ENCODE data around the gene ZNF446.
"Not testable (repeated sequence)": the region's sequence is repeated elsewhere in the genome, so short reads cannot be mapped to it uniquely, and the experiment has no call there.

The ZNF446 gene

GRCh38 chr19:58500242-58500641 is 24.1 kb downstream of the ZNF446 start:
- ATAC-seq (ENCODE audit: low read depth) (no peak), DNase-seq (ENCODE audit: low spot score in 2 of 2) (no peak)
- peaks cover 16% of the 10 kb centered on the region for H3K9me3 Mint-ChIP-seq
- no peak overlapping the region for H3K4me3 Mint-ChIP-seq
- H3K4me1 Mint-ChIP-seq: peaks cover 15% of the 10 kb centered on the region
- no peaks in the 10 kb centered on the region for H3K27me3 Mint-ChIP-seq
- no peak overlapping the region for H3K27ac Mint-ChIP-seq
- peaks cover 3% of the 10 kb centered on the region for H3K36me3 Mint-ChIP-seq

- not testable (repeated sequence) for H3K36me3 Mint-ChIP-seq
Observed at GRCh38 chr19:58507602-58508223, 31.6 kb downstream of the ZNF446 start.

GRCh38 chr19:58509731-58510083 is 33.6 kb downstream of the ZNF446 start:
- Mint-ChIP-seq H3K4me1 (peaks cover 11% of the 10 kb centered on the region), H3K27me3 (no peaks in the 10 kb centered on the region), H3K36me3 (peaks cover 6% of the 10 kb centered on the region), H3K9me3 (peaks cover 2% of the 10 kb centered on the region), H3K4me3 (no peak overlapping the region), H3K27ac (no peak overlapping the region)
- DNase-seq (ENCODE audit: low spot score in 2 of 2) (no peak), ATAC-seq (ENCODE audit: low read depth) (no peak)

More at GRCh38 chr19:58507602-58508223, 31.6 kb downstream of the ZNF446 start:
- H3K27ac Mint-ChIP-seq; H3K4me1 Mint-ChIP-seq; ATAC-seq (ENCODE audit: low read depth); DNase-seq (ENCODE audit: low spot score in 2 of 2); H3K27me3 Mint-ChIP-seq; H3K9me3 Mint-ChIP-seq; H3K4me3 Mint-ChIP-seq: not testable (repeated sequence)

- H3K4me3 Mint-ChIP-seq: no peak overlapping the region
- peaks cover 12% of the 10 kb centered on the region for H3K4me1 Mint-ChIP-seq
- H3K27ac Mint-ChIP-seq: no peak overlapping the region
- no peak for DNase-seq (ENCODE audit: low spot score in 2 of 2)
- H3K9me3 Mint-ChIP-seq: peaks cover 2% of the 10 kb centered on the region
- H3K36me3 Mint-ChIP-seq: peaks cover 6% of the 10 kb centered on the region
- no peak for ATAC-seq (ENCODE audit: low read depth)
- no peaks in the 10 kb centered on the region for H3K27me3 Mint-ChIP-seq
Observed at GRCh38 chr19:58510084-58510862, 34.1 kb downstream of the ZNF446 start.

GRCh38 chr19:58511353-58512208 is 35.4 kb downstream of the ZNF446 start, which contains the start of gene SLC27A5:
Gene SLC27A5 (minus strand): TSS chr19:58511992. CDS start chr19:58511955, 37 bp downstream.
- no peak for DNase-seq (ENCODE audit: low spot score in 2 of 2)
- Mint-ChIP-seq H3K4me1 (peaks cover 19% of the 10 kb centered on the region), H3K9me3 (peaks cover 2% of the 10 kb centered on the region), H3K27ac (no peak within 1 kb of the TSS), H3K27me3 (no peaks in the 10 kb centered on the region), H3K36me3 (peaks cover 11% of the 10 kb centered on the region), H3K4me3 (no peak within 1 kb of the TSS)
- no peak for ATAC-seq (ENCODE audit: low read depth)

- Mint-ChIP-seq H3K4me1 (peaks cover 23% of the 10 kb centered on the region), H3K9me3 (no peaks in the 10 kb centered on the region), H3K36me3 (peaks cover 14% of the 10 kb centered on the region), H3K4me3 (no peak overlapping the region), H3K27me3 (no peaks in the 10 kb centered on the region), H3K27ac (no peak overlapping the region)
- ATAC-seq (ENCODE audit: low read depth) (no peak), DNase-seq (ENCODE audit: low spot score in 2 of 2) (no peak)
Observed at GRCh38 chr19:58513213-58513693, 37.1 kb downstream of the ZNF446 start.

GRCh38 chr19:58513694-58514563 is 37.8 kb downstream of the ZNF446 start:
- Mint-ChIP-seq H3K27ac (peak overlapping the region; percentile 20), H3K36me3 (peaks cover 14% of the 10 kb centered on the region), H3K4me3 (peak overlapping the region; percentile 78), H3K4me1 (peaks cover 29% of the 10 kb centered on the region), H3K27me3 (no peaks in the 10 kb centered on the region), H3K9me3 (no peaks in the 10 kb centered on the region)
- ATAC-seq (ENCODE audit: low read depth) (peak; percentile 86), DNase-seq (ENCODE audit: low spot score in 2 of 2) (peak; percentile 80)

- DNase-seq (ENCODE audit: low spot score in 2 of 2): no peak
- ATAC-seq (ENCODE audit: low read depth): no peak
- H3K27me3 Mint-ChIP-seq: no peaks in the 10 kb centered on the region
- H3K27ac Mint-ChIP-seq: peak overlapping the region; percentile 20
- H3K4me3 Mint-ChIP-seq: peak overlapping the region; percentile 78
- peaks cover 34% of the 10 kb centered on the region for H3K4me1 Mint-ChIP-seq
- no peaks in the 10 kb centered on the region for H3K9me3 Mint-ChIP-seq
- H3K36me3 Mint-ChIP-seq: peaks cover 14% of the 10 kb centered on the region
Observed at GRCh38 chr19:58514564-58515022, 38.4 kb downstream of the ZNF446 start.

- Mint-ChIP-seq H3K4me3 (peak overlapping the region; percentile 32), H3K27ac (peak overlapping the region; percentile 12), H3K27me3 (no peaks in the 10 kb centered on the region), H3K36me3 (peaks cover 14% of the 10 kb centered on the region), H3K4me1 (peaks cover 40% of the 10 kb centered on the region), H3K9me3 (no peaks in the 10 kb centered on the region)
- DNase-seq (ENCODE audit: low spot score in 2 of 2): no peak
- ATAC-seq (ENCODE audit: low read depth): no peak
Observed at GRCh38 chr19:58515259-58515658, 39.1 kb downstream of the ZNF446 start.

GRCh38 chr19:58516246-58516836 is 40.2 kb downstream of the ZNF446 start:
- H3K4me3 Mint-ChIP-seq: no peak overlapping the region
- peak overlapping the region; percentile 12 for H3K27ac Mint-ChIP-seq
- peaks cover 42% of the 10 kb centered on the region for H3K4me1 Mint-ChIP-seq
- peaks cover 14% of the 10 kb centered on the region for H3K36me3 Mint-ChIP-seq
- H3K27me3 Mint-ChIP-seq: no peaks in the 10 kb centered on the region
- no peaks in the 10 kb centered on the region for H3K9me3 Mint-ChIP-seq
- no peak for ATAC-seq (ENCODE audit: low read depth)
- DNase-seq (ENCODE audit: low spot score in 2 of 2): no peak

GRCh38 chr19:58516964-58517833 is 41.0 kb downstream of the ZNF446 start:
- Mint-ChIP-seq H3K4me3 (no peak overlapping the region), H3K36me3 (peaks cover 14% of the 10 kb centered on the region), H3K4me1 (peaks cover 42% of the 10 kb centered on the region), H3K9me3 (no peaks in the 10 kb centered on the region), H3K27me3 (no peaks in the 10 kb centered on the region), H3K27ac (no peak overlapping the region)
- ATAC-seq (ENCODE audit: low read depth) (no peak), DNase-seq (ENCODE audit: low spot score in 2 of 2) (no peak)

Data from memory B cell (primary cell).